ENCODE data around the gene MCC.

The MCC gene

GRCh38 chr5:113364466-113364865, 123.8 kb downstream of the MCC start:
- no peak for DNase-seq (ENCODE audit: low read depth)

- no peak for DNase-seq (ENCODE audit: low read depth)
These were observed 126.6 kb downstream of the MCC start for GRCh38 chr5:113361701-113362100.

- DNase-seq (ENCODE audit: low read depth) = no peak
These were observed 128.8 kb downstream of the MCC start for GRCh38 chr5:113359419-113359818.

GRCh38 chr5:113358696-113359095, 129.6 kb downstream of the MCC start:
- no peak for DNase-seq (ENCODE audit: low read depth)

GRCh38 chr5:113357696-113358476, 130.4 kb downstream of the MCC start:
- no peak for DNase-seq (ENCODE audit: low read depth)

- DNase-seq (ENCODE audit: low read depth) = no peak
These were observed 131.8 kb downstream of the MCC start for GRCh38 chr5:113356487-113356886.

- no peak for DNase-seq (ENCODE audit: low read depth)
These were observed 134.2 kb downstream of the MCC start for GRCh38 chr5:113354055-113354454.

- DNase-seq (ENCODE audit: low read depth) = no peak
These were observed 140.7 kb downstream of the MCC start for GRCh38 chr5:113347572-113347971.

- no peak for DNase-seq (ENCODE audit: low read depth)
These were observed 143.0 kb downstream of the MCC start for GRCh38 chr5:113344973-113345940.

- no peak for DNase-seq (ENCODE audit: low read depth)
These were observed 144.9 kb downstream of the MCC start for GRCh38 chr5:113343343-113343742.

GRCh38 chr5:113340537-113340936, 147.7 kb downstream of the MCC start:
- no peak for DNase-seq (ENCODE audit: low read depth)

GRCh38 chr5:113338628-113339027, 149.6 kb downstream of the MCC start:
- DNase-seq (ENCODE audit: low read depth) = no peak

- DNase-seq (ENCODE audit: low read depth) = no peak
These were observed 150.5 kb downstream of the MCC start for GRCh38 chr5:113337515-113338415.

GRCh38 chr5:113336975-113337374, 151.3 kb downstream of the MCC start:
- no peak for DNase-seq (ENCODE audit: low read depth)

- DNase-seq (ENCODE audit: low read depth) = no peak
These were observed 154.8 kb downstream of the MCC start for GRCh38 chr5:113333411-113333810.

- no peak for DNase-seq (ENCODE audit: low read depth)
These were observed 157.1 kb downstream of the MCC start for GRCh38 chr5:113331209-113331551.

GRCh38 chr5:113330533-113331208, 157.6 kb downstream of the MCC start:
- no peak for DNase-seq (ENCODE audit: low read depth)

GRCh38 chr5:113329981-113330380, 158.3 kb downstream of the MCC start:
- DNase-seq (ENCODE audit: low read depth) = no peak

- no peak for DNase-seq (ENCODE audit: low read depth)
These were observed 163.2 kb downstream of the MCC start for GRCh38 chr5:113325054-113325453.

- no peak for DNase-seq (ENCODE audit: low read depth)
These were observed 167.0 kb downstream of the MCC start for GRCh38 chr5:113321276-113321675.

GRCh38 chr5:113320273-113320780, 167.9 kb downstream of the MCC start:
- no peak for DNase-seq (ENCODE audit: low read depth)
